ENCODE measurements around the gene TTLL5.

- TF ChIP-seq, protein P1, sequence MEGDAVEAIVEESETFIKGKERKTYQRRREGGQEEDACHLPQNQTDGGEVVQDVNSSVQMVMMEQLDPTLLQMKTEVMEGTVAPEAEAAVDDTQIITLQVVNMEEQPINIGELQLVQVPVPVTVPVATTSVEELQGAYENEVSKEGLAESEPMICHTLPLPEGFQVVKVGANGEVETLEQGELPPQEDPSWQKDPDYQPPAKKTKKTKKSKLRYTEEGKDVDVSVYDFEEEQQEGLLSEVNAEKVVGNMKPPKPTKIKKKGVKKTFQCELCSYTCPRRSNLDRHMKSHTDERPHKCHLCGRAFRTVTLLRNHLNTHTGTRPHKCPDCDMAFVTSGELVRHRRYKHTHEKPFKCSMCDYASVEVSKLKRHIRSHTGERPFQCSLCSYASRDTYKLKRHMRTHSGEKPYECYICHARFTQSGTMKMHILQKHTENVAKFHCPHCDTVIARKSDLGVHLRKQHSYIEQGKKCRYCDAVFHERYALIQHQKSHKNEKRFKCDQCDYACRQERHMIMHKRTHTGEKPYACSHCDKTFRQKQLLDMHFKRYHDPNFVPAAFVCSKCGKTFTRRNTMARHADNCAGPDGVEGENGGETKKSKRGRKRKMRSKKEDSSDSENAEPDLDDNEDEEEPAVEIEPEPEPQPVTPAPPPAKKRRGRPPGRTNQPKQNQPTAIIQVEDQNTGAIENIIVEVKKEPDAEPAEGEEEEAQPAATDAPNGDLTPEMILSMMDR (IDR thresholded peaks at IDR 0.05), result no peak
- TF ChIP-seq CBX8 (IDR thresholded peaks at IDR 0.05) (no peak), REST (IDR thresholded peaks at IDR 0.05) (no peak), CBX2 (IDR thresholded peaks at IDR 0.05; ENCODE audit: borderline replicate concordance, low read depth) (no peak), MAX (IDR thresholded peaks at IDR 0.05) (no peak), POLR2AphosphoS2 (conservative IDR thresholded peaks at IDR 0.05; ENCODE audit: low read length) (no peak), POLR2A (IDR thresholded peaks at IDR 0.05; ENCODE audit: low read length) (no peak), RCOR1 (IDR thresholded peaks at IDR 0.05; ENCODE audit: low read depth, low read length) (no peak), EP300 (IDR thresholded peaks at IDR 0.05) (no peak), EHMT2 (IDR thresholded peaks at IDR 0.05; ENCODE audit: low read depth) (no peak)
Measured at GRCh38 chr14:75820761-75821160, 159.7 kb downstream of the TTLL5 start.

Measured in A549 (cell line).